Lung (tissue), 12 donors: Measurements from ENCODE around the gene EVC2. TPM values are rescaled to one million over a fixed set of nuclear protein-coding genes. Genes with fewer than 3 reads are reported as not detected.

Source experiments
- ATAC-seq: fragments of 200-7000 bp; cut with Tn5 transposase; one replicate; pipeline ENCODE4 v1.9.1; 2020; ENCODE audit warnings: moderate number of reproducible peaks; ENCODE audit not compliant: insufficient read depth, low FRiP score
- DNase-seq, 3 donors: peaks; one replicate each; pipeline ENCODE4 v3.0.0-alpha.2; 2013 to 2017
- H3K27ac ChIP-seq, 2 donors: one replicate each; pipeline ENCODE4 v1.5.1; 2013; ENCODE audit warnings: mild to moderate bottlenecking in 2 of 2, moderate library complexity in 2 of 2, control low read depth in 1 of 2, inconsistent platforms in 1 of 2, low read depth in 1 of 2, low read length in 1 of 2
- H3K27me3 ChIP-seq, 3 donors: one replicate each; pipeline ENCODE4 v1.5.1; 2013; ENCODE audit warnings: low read length in 2 of 3; ENCODE audit not compliant: control insufficient read depth in 3 of 3, insufficient read depth in 3 of 3
- H3K36me3 ChIP-seq, 4 donors: one replicate each; pipeline ENCODE4 v1.5.1; 2013; ENCODE audit warnings: low read length in 4 of 4, mild to moderate bottlenecking in 1 of 4, moderate library complexity in 1 of 4; ENCODE audit not compliant: control insufficient read depth in 4 of 4, insufficient read depth in 4 of 4
- H3K4me1 ChIP-seq, 5 donors: one replicate each; pipeline ENCODE4 v1.5.1; 2013; ENCODE audit warnings: low read length in 5 of 5, mild to moderate bottlenecking in 2 of 5, moderate library complexity in 1 of 5; ENCODE audit not compliant: control insufficient read depth in 5 of 5, insufficient read depth in 5 of 5
- H3K4me3 ChIP-seq: one replicate; pipeline ENCODE4 v1.5.1; 2013; ENCODE audit warnings: mild to moderate bottlenecking, control low read depth, moderate library complexity
- H3K9ac ChIP-seq, 2 donors: one replicate each; pipeline ENCODE4 v1.5.1; 2013; ENCODE audit warnings: low read length in 2 of 2, control low read depth in 1 of 2; ENCODE audit not compliant: insufficient read depth in 1 of 2
- H3K9me3 ChIP-seq, 4 donors: one replicate each; pipeline ENCODE4 v1.5.1; 2013; ENCODE audit warnings: low read length in 3 of 4, mild to moderate bottlenecking in 1 of 4, moderate library complexity in 1 of 4; ENCODE audit not compliant: control insufficient read depth in 4 of 4, insufficient read depth in 3 of 4
- WGBS, 2 donors: extraction: QIAGEN DNeasy Blood & Tissue Kit; methylation state at CpG; one replicate each; pipeline ENCODE4 v1.1.7; 2013; 5-methylcytosine and 5-hydroxymethylcytosine counted together
- polyA plus RNA-seq, 2 donors: library from polyadenylated mRNA; stranded (reverse); fragments of 200-250 nt; gene quantifications; one replicate each; pipeline ENCODE4 v1.2.1, GENCODE V29; 2013
- total RNA-seq, 2 donors: library from RNA; depleted of rRNA in 1 of 2; stranded (reverse); fragments of >200 nt in 1 of 2; gene quantifications; one replicate each; pipeline ENCODE4 v1.2.1, GENCODE V29; 2014 to 2021
- TF ChIP-seq, protein P1 (sequence below): IDR thresholded peaks from 2 replicates; pipeline ENCODE4 v1.5.1; 2012; ENCODE audit warnings: mild to moderate bottlenecking; ENCODE audit errors: control extremely low read depth, extremely low read depth
- donor health status: control.
- donor health status: control.
- donor health status: Bipolar disorder and iron deficiency.
- donor health status: healthy.
- donor health status: DM: yes; HTN: yes; CAD: no.

Gene EVC2
- total and polyA plus RNA-seq, 4 donors: 1.5 to 11.9 (median 3.1) TPM

DNA sequence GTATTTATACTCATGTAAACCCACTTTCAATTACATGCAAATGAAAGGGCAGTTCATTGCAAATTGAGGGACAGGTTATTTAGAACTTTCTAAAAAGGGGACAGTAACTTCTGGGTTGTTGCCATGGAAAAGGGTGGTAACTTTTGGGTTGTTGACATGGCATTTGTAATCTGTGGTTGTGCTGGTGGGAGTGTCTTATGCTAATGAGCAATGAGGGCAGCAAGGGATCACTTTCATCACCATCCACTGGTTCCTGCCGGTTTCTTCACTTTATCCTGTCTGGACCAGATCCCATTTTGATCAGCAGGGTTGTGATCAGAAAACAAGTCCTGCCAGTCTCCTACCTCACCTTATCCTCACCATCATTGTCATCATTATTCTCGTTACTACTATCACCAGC, 34.6 kb upstream of the EVC2 start:
- Histone ChIP-seq H3K9me3 (no peaks in the 10 kb centered on the region), H3K4me1 (peaks cover 0 to 14% (median 0%) of the 10 kb centered on the region in 5 donors), H3K4me3 (no peak overlapping the region), H3K9ac (no peak overlapping the region), H3K27ac (no peak overlapping the region), H3K27me3 (no peaks in the 10 kb centered on the region), H3K36me3 (peaks cover 0 to 37% (median 11%) of the 10 kb centered on the region in 4 donors)
- WGBS, 2 donors: 86 to 93% methylated on average over 2 of the region's 2 CpGs
- DNase-seq (no peak), ATAC-seq (no peak)
- TF ChIP-seq, protein P1, sequence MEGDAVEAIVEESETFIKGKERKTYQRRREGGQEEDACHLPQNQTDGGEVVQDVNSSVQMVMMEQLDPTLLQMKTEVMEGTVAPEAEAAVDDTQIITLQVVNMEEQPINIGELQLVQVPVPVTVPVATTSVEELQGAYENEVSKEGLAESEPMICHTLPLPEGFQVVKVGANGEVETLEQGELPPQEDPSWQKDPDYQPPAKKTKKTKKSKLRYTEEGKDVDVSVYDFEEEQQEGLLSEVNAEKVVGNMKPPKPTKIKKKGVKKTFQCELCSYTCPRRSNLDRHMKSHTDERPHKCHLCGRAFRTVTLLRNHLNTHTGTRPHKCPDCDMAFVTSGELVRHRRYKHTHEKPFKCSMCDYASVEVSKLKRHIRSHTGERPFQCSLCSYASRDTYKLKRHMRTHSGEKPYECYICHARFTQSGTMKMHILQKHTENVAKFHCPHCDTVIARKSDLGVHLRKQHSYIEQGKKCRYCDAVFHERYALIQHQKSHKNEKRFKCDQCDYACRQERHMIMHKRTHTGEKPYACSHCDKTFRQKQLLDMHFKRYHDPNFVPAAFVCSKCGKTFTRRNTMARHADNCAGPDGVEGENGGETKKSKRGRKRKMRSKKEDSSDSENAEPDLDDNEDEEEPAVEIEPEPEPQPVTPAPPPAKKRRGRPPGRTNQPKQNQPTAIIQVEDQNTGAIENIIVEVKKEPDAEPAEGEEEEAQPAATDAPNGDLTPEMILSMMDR: no peak

DNA sequence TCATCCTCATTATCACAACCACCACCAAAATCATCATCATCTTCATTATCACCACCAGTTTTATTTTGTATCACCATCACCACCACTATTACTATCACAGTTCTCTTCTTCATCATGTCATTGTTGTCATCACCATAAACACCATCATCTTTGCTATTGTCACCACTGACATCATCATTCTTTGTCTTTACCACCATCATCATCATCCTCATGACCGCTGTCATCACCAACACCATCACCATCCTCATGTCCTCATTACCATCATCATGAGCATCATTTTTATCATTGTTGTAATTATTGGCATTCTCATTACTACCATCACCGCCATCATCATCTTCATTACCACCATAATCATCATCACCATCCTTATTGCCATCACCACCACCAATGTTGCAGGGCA, 34.0 kb upstream of the EVC2 start:
- H3K9ac ChIP-seq: no peak overlapping the region
- TF ChIP-seq, protein P1: no peak
- H3K4me1 ChIP-seq: peaks cover 0 to 9% (median 0%) of the 10 kb centered on the region in 5 donors
- no peak for ATAC-seq
- whole genome bisulfite sequencing, 2 donors: 96 to 98% methylated on average over 2 of the region's 2 CpGs
- peaks cover 0 to 35% (median 11%) of the 10 kb centered on the region in 4 donors for H3K36me3 ChIP-seq
- no peaks in the 10 kb centered on the region for H3K27me3 ChIP-seq
- no peaks in the 10 kb centered on the region for H3K9me3 ChIP-seq
- no peak overlapping the region for H3K27ac ChIP-seq
- H3K4me3 ChIP-seq: no peak overlapping the region
- no peak for DNase-seq

DNA sequence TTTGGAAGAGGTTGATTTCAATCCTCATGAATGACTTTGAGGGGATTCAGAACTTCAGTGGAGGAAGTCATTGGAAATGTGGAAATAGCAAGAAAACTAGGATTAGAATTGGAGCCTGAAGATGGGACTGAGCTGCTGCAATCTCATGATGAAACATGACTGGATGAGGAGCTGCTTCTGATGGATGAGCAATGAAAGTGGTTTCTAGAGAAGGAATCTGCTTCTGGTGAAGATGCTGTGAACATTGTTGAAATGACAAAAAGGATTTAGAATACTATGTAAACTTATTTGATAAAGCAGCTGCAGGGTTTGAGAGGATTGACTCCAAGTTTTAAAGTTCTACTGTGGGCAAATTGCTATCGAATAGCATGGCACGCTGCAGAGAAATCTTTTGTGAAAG, 29.7 kb upstream of the EVC2 start:
- Histone ChIP-seq H3K4me3 (no peak overlapping the region), H3K36me3 (peaks cover 0 to 38% (median 22%) of the 10 kb centered on the region in 4 donors)

More for the DNA sequence above, 29.7 kb upstream of the EVC2 start:
- 96 to 100% methylated on average over 2 of the region's 2 CpGs for WGBS, 2 donors
- TF ChIP-seq, protein P1: no peak
- Histone ChIP-seq H3K9me3 (no peaks in the 10 kb centered on the region), H3K27ac (no peak overlapping the region), H3K27me3 (no peaks in the 10 kb centered on the region), H3K9ac (no peak overlapping the region), H3K4me1 (no peaks in the 10 kb centered on the region)
- DNase-seq: no peak
- ATAC-seq: no peak
